Stimulated activated CD8-positive, alpha-beta memory T cell treated with anti-CD3 and anti-CD28 coated beads, Interleukin-12 subunit alpha, Interleukin-12 subunit beta, amount 100 ng/mL, for 4 hours (primary cell): ENCODE results near the gene SCN1B.
"Not testable (repeated sequence)": the region's sequence is repeated elsewhere in the genome, so short reads cannot be mapped to it uniquely, and the experiment has no call there.

ENCODE experiments used
- DNase-seq: peaks from one replicate; pipeline ENCODE4 v3.0.0-alpha.2; 2020; ENCODE audit warnings: low read depth

The SCN1B gene

DNA sequence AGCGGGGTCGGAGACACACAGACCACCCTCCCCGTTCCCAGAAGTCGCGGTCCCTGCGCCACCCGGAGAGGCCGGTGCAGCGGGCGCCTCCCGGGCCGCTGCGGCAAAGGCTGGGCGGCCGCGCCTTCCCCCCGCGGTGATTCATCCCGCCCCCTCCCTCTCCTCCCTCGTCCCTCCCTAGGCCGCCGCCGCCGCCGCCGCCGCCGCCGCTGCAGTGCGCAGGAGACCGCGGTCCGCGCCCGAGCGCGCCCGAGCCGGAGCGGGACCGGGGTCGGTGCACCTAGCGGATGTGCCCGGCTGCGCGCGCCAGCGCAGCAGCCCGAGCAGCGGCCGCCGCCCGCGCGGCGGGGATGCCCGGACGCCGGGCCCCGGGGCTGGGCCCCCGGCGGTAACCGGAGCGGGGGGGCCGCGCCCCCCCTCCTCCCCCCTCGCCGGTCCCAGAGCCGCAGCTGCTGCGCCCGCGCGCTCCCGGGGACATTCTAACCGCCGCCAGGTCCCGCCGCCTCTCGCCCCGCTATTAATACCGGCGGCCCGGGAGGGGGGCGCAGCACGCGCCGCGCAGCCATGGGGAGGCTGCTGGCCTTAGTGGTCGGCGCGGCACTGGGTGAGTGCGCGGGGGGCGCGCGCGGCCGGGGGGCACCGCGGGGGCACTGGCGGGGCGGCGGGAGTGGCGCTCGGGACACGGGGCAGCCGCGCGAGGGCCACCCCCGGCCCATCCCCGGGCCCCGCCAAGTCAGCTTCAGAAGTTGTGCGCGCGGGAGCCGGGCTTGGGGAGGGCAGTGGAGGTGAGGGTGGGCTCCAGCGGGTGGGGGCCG is at the start of gene SCN1B:
Gene SCN1B, plus strand, starts transcription at position 214 of the 815 bp plus-strand sequence. Its CDS starts 351 bp downstream, at position 565.
- DNase-seq, result peak; percentile 56

DNA sequence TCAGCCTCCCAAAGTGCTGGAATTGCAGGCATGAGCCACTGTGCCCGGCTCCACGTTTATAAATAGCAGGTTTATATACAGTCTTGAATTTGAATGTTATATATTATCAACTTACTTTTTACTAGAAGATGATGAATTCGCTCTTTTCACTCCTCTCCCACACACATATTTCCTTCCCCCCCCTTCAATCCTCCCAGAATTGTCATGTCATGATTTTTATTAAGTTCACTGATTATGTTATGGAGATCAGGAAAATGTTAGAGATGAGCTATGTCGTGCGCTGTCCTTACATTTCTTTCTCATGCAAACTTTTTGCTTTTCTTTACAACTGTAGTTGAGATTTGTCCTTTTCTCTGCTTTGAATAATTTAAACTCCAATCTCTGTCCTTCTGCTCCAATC is 48.0 kb upstream of the SCN1B start:
- no peak for DNase-seq

- DNase-seq, result no peak
Measured at GRCh38 chr19:34983786-34984185, 46.5 kb upstream of the SCN1B start.

GRCh38 chr19:34984287-34984686 is 46.0 kb upstream of the SCN1B start:
- no peak for DNase-seq

DNA sequence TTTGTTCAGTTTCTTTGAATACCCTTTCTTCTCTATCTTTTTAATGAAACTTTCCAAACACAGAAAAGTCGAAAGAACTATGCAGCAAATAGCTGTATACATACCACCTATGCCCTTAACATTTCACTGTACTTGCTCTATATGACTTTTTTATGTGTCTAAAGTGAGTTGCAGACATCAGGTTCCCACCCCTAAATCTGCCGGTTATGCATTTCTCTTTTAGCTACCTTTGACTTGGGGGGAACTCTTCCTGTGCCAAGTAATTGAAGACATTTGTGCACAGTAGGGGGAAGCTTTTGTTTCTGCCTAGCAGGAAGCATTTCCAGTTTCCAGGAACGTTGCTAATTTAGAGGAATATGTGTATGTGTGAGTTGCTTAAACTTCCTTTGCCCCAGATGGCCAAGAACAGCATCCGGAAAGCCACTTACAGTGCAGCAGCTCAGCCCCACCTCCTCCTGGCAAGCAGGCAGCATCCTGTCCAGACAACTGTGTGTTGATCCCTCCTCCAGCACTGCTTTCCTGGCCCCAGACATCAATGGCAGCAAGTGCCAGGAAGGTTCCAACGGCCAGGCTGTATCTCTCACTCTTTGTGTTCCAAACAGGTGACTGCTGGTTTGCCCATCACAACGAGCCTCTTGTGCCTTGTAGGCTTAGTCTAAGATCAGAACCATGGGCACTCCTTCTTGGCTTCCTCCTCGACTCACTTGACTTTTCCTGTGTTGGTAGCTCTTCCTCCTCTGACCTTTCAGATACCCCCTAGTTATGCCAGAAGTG is 44.8 kb upstream of the SCN1B start:
- DNase-seq, result no peak

DNA sequence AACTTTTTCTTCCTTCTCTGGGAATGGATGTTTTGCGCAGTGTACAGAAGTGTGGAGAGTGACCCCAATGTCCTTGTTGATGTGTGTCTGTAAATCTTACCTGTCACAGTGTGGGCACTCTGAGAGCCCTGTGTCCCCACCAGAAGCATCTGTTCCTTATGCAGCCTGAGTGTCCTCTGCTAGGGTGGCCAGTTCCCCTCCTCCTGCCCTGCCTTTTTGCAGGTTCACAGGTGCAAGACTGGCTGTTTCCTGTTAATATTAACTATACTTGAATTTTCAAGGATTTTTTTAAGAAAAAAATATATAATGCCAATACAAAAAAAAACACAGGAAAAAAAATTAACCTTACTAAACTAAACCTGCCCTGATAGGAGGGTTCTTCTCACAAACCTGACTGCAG is 42.2 kb upstream of the SCN1B start:
- no peak for DNase-seq

- no peak for DNase-seq
Measured at GRCh38 chr19:34989298-34989697, 41.0 kb upstream of the SCN1B start.

DNA sequence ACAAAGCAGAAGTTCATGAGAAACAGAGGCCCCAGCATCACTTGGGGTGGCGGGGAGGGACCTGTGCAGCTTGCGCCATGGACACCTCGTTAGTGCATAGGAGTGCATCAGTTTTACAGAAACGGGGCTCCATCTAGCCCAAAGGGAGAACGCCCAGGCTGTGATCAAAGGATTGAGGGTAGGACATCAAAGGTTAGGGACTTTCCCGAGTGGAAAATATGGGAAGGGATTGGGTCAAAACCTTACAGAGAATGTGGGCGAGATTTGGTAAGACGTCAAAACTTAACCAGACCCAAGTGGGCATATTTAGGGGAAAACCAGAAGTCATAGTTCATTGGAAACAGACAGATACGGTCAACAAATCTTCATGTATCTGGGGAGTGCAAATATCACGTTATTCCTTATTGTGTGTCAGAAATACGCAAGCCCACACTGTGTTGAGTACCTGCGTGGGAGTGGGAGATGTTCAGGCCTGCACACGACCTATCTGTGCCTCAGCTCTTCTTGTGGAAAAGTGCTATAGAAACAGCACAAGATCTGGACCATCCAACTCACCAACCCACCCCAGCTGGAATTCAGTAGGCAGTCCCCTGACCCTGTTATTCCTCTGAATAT is 39.6 kb upstream of the SCN1B start:
- no peak for DNase-seq

DNA sequence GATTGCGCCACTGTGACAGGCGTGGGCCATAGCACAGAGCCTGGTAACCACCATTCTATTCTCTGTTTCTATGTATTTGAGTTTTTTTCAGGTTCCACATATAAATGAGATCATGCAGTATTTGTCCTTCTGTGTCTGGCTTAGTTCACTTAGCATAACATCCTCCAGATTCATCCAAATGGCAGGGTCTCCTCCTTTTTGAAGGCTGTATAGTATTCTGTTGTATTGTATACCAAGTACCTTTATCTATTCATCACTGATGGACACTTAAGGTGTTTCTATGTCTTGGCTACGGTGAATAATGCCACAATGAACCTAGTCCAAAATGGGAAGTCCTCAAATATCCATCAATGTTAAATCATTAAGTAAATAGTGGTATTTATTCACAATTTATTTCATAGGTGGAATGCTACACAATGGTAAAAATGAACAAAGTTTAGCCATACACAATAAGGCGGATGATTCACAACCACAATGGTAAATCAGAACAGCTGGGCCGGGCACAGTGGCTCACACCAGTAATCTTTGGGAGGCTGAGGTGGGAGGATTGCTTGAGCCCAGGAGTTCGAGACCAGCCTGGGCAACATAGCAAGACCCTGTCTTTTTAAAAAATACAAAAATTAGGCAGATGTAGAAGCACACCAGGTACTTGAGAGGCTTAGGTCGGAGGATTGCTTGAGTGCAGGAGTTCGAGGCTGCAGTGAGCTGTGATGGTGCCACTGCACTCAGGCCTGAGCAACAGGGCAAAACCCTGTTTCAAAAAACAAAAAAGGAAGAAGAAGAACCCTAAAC is 38.5 kb upstream of the SCN1B start:
- DNase-seq, result no peak

- DNase-seq, result not testable (repeated sequence)
Measured at GRCh38 chr19:34992582-34992981, 37.7 kb upstream of the SCN1B start.

- DNase-seq, result no peak
Measured at GRCh38 chr19:34994286-34994642, 36.0 kb upstream of the SCN1B start.

DNA sequence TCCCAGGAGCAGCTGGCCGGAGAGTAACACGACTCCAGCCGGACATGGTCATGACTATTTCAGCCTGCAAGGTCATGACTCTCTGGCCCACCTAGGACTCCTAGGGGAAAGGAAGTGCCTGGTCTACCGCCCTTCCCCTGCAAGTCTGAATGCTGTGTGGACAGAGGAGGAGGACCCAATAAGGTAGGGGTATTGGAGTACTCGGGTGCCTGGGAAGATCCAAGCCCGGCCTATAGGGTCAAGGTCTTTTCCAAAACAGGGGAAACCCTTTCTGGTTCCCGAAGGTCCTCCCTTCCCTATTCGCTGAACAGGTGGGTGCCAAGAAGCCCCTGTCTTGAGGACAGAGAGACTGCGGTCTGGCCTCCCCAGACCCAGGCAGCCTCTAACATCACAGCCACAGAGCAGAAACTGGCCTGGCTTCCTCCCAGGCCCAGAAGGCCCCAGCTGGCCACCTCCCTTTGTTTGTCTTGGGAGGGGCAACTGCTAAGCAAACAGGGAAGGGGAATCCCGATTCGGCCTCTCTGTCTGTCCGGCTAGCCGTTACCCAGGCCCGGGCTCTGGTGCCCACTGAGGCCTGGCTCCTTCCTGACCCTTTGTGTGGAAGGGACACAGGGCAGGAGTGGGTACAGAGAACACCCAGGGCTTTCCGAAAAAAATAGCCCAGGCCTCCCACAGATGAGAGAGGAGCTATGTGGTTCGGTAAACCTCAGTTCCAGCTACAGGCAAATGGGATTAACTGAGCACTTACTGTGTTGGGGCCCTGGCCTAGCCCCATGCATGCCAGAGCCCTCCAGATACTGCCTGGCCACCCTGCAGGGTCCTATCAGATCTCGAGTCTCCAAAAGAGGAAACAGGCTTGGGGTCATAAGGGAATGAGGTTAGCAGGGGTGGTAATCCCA is 35.4 kb upstream of the SCN1B start:
- no peak for DNase-seq

DNA sequence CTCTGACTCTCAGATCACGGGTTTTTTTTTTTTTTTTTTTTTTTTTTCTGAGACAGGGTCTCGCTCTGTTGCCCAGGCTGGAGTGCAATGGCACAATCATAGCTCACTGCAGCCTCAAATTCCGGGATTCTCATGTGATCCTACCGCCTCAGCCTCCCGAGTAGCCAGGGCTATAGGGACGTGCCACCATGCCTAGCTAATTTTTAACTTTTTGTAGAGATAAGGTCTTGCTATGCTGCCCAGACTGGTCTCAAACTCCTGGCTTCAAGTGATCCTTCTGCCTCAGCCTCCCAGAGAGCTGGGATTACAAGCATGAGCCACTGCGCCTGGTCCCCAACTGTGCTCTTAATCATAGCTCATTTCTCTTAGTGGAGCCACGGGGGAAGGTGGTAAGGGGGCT is 34.7 kb upstream of the SCN1B start:
- no peak for DNase-seq

DNA sequence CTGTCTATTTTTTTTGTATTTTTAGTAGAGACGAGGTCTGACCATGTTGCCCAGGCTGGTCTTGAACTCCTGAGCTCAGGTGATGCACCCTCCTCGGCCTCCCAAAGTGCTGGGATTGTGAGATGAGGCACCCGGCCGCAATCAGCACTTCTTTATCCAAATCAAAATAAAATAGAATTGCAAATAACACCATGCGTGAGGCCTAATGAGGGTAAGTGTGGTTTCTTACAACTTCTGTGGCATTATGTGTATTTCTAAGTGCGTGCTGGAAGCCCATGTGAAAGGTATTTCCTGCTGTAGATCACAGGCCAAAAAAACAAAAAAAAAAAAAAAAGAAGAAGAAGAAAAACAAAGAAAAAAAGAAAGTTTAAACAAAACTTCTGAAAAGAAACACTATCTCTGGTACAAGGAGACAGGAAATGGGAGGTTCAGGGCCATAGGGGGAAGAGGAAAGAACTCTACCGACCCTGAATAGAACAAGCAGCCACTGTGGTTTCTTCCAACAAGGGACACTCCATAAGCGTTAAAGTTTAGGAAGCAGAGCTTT is 33.1 kb upstream of the SCN1B start:
- DNase-seq, result no peak

DNA sequence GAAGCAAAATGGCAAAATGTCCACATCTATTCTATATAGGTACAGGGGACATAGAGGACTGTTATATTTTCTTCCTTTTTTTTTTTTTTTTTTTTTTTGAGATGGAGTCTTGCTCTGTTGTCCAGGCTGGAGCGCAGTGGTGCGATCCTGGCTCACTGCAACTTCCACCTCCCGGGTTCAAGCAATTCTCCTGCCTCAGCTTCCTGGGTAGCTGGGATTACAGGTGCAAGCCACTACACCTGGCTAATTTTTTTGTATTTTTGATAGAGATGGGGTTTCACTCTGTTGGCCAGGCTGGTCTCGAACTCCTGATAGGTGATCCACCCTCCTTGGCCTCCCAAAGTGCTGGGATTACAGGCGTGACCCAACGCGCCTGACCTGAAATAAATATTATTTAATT is 32.0 kb upstream of the SCN1B start:
- DNase-seq, result not testable (repeated sequence)

DNA sequence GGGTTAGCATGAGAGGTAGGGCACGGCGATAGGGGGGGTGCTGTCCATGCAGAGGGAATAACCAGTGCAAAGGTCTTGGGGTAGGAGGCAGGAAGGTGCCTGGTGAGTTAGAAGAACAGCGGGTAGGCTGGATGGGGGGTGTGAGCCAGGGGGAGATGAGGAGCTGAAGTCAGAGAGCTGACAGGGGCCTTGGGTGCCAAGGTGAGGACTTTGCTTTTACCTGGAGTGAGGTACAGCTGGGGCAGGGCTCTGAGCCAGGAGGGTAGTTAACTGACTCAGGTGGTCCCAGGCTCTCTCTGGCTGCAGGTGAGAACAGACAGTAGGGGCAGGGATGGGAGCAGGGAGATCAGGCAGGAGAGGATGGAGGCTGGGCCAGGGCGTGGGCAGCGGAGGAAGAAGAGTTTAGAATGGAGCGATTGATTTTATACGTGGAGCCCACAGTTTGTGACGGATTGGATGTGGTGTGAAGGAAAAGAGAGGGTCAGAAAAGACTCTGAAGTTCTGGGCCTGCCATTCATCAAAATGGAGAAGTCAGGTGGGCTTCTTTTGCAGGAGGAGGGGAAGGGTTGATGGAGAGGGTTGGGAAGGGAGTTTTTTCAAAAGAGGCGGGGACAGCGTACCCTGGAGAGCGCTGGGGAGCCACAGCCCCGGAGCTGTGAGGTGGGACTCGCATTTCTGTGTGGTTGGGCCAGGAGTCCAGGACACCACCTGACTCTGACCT is 31.3 kb upstream of the SCN1B start:
- no peak for DNase-seq

DNA sequence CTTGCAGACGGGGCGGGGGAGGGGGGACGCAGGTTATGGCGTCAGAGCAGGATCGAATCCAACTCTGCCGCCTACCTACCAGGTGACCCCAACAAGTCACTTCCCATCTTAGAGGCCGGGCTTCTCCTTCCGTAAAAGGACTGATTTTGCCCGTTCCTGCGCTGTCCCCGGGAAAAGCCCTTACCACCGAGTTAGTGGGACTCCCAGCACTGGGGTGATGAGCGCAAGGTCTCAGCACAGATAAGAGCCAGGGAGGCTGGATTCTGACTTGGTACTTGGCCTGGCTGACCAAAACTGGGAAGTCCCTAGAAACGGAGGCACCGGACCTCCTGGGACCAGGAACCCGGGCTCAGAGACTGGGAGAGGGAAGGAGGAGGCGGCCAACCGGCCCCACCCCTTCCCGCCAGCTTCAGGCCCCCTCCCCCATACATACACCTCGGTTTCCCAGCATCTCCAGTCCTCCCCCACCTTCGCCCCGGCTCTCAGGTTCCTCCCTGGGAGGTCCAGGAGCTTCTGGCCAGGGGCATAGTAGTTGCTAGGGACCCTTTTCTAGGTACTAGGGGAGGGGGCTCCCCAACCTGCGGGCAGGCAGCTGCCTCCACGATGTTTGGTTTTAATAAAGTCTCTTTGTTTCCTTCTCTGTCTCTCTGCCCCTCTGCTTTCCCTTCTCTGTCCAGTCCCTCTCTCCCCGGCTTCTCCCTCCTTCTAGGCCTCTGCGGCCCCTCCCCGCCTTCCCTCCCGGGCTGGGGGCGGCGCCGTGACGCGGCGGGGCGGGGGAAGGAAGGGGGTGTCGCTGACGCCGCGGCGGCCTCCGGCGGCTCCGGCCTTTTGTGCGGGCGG is 30.6 kb upstream of the SCN1B start, which contains the start of gene GRAMD1A:
Gene GRAMD1A, plus strand, starts transcription at position 826 of the 840 bp plus-strand sequence. CDS start 156 bp downstream, outside the sequence.
- peak; percentile 61 for DNase-seq

DNA sequence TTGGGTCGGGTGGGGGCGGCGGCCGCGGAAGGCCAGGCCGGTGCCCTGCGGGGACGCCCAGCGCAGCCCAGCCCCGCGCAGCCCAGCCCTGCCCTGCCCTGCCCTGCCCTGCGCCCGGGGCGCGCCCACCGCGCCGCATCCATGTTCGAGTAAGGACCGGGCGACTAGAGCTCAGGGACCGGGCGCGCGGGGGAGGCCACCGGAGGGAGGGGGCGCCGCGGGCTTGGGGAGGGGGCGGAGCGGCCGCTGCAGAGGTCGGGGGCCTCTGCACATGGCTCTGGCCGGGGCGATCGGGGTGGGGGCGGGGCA is 30.0 kb upstream of the SCN1B start:
- no peak for DNase-seq
